RWPE2 (cell line): ENCODE measurements around the gene RER1.

ENCODE experiments used
- ATAC-seq: fragments of 200-7000 bp; cut with Tn5 transposase; 3 replicates; pipeline ENCODE4 v1.9.1; 2021; ENCODE audit warnings: low read depth
- DNase-seq: peaks from one replicate; pipeline ENCODE4 v3.0.0-alpha.2; 2020; ENCODE audit warnings: low spot score
- H3K27ac ChIP-seq: fragments of 450-650 bp; 2 replicates; pipeline ENCODE4 v1.5.1; 2017; ENCODE audit warnings: mild to moderate bottlenecking; ENCODE audit not compliant: poor library complexity, severe bottlenecking
- H3K27me3 ChIP-seq: fragments of 250-450 bp; sonication (Bioruptor Pico); 2 replicates; pipeline ENCODE4 v1.5.1; 2021; ENCODE audit warnings: mild to moderate bottlenecking, moderate library complexity; ENCODE audit not compliant: insufficient read depth, poor library complexity, severe bottlenecking
- H3K36me3 ChIP-seq: fragments of 250-450 bp; sonication (Bioruptor Pico); 2 replicates; pipeline ENCODE4 v1.5.1; 2020; ENCODE audit warnings: low read depth, mild to moderate bottlenecking, moderate library complexity
- H3K4me1 ChIP-seq: fragments of 250-450 bp; sonication (Bioruptor Pico); 2 replicates; pipeline ENCODE4 v1.5.1; 2021; ENCODE audit warnings: mild to moderate bottlenecking, moderate library complexity; ENCODE audit not compliant: insufficient read depth, poor library complexity, severe bottlenecking
- H3K4me3 ChIP-seq: fragments of 250-450 bp; sonication (Bioruptor Pico); 2 replicates; pipeline ENCODE4 v1.5.1; 2021; ENCODE audit warnings: mild to moderate bottlenecking, moderate library complexity; ENCODE audit not compliant: severe bottlenecking
- H3K9me3 ChIP-seq: fragments of 250-450 bp; sonication (Bioruptor Pico); 2 replicates; pipeline ENCODE4 v1.5.1; 2021; ENCODE audit warnings: mild to moderate bottlenecking, moderate library complexity; ENCODE audit not compliant: severe bottlenecking
- TF ChIP-seq, protein P1 (sequence below): fragments of 450-650 bp; IDR thresholded peaks from one replicate; pipeline ENCODE4 v1.5.1; 2017; ENCODE audit warnings: mild to moderate bottlenecking, moderate library complexity; ENCODE audit not compliant: poor library complexity, severe bottlenecking

Gene RER1

GRCh38 chr1:2353551-2354438 lies 37.8 kb upstream of the RER1 start:
- no peak overlapping the region for H3K27ac ChIP-seq
- H3K4me3 ChIP-seq, result no peak overlapping the region
- no peak for ATAC-seq
- no peaks in the 10 kb centered on the region for H3K9me3 ChIP-seq
- TF ChIP-seq, protein P1, sequence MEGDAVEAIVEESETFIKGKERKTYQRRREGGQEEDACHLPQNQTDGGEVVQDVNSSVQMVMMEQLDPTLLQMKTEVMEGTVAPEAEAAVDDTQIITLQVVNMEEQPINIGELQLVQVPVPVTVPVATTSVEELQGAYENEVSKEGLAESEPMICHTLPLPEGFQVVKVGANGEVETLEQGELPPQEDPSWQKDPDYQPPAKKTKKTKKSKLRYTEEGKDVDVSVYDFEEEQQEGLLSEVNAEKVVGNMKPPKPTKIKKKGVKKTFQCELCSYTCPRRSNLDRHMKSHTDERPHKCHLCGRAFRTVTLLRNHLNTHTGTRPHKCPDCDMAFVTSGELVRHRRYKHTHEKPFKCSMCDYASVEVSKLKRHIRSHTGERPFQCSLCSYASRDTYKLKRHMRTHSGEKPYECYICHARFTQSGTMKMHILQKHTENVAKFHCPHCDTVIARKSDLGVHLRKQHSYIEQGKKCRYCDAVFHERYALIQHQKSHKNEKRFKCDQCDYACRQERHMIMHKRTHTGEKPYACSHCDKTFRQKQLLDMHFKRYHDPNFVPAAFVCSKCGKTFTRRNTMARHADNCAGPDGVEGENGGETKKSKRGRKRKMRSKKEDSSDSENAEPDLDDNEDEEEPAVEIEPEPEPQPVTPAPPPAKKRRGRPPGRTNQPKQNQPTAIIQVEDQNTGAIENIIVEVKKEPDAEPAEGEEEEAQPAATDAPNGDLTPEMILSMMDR, result no peak
- H3K36me3 ChIP-seq, result no peaks in the 10 kb centered on the region
- no peaks in the 10 kb centered on the region for H3K27me3 ChIP-seq
- no peaks in the 10 kb centered on the region for H3K4me1 ChIP-seq
- DNase-seq, result peak; percentile 33

- DNase-seq, result peak; percentile 57
- no peak overlapping the region for H3K27ac ChIP-seq
- H3K4me3 ChIP-seq, result no peak overlapping the region
- TF ChIP-seq, protein P1, result no peak
- no peaks in the 10 kb centered on the region for H3K9me3 ChIP-seq
- H3K27me3 ChIP-seq, result no peaks in the 10 kb centered on the region
- ATAC-seq, result no peak
- H3K36me3 ChIP-seq, result no peaks in the 10 kb centered on the region
- H3K4me1 ChIP-seq, result no peaks in the 10 kb centered on the region
Observed at GRCh38 chr1:2354511-2355372, 36.9 kb upstream of the RER1 start.

GRCh38 chr1:2355373-2356261 lies 36.0 kb upstream of the RER1 start:
- Histone ChIP-seq H3K4me3 (no peak overlapping the region), H3K27me3 (no peaks in the 10 kb centered on the region), H3K27ac (no peak overlapping the region), H3K9me3 (no peaks in the 10 kb centered on the region), H3K36me3 (no peaks in the 10 kb centered on the region), H3K4me1 (no peaks in the 10 kb centered on the region)
- DNase-seq (peak; percentile 66), ATAC-seq (no peak)
- TF ChIP-seq, protein P1, result no peak

GRCh38 chr1:2356401-2356800 lies 35.2 kb upstream of the RER1 start:
- Histone ChIP-seq H3K4me1 (no peaks in the 10 kb centered on the region), H3K9me3 (no peaks in the 10 kb centered on the region), H3K36me3 (no peaks in the 10 kb centered on the region), H3K27me3 (no peaks in the 10 kb centered on the region), H3K4me3 (no peak overlapping the region), H3K27ac (no peak overlapping the region)
- ATAC-seq (no peak), DNase-seq (peak; percentile 52)
- TF ChIP-seq, protein P1, result no peak
